HepG2 (cell line): Measurements from ENCODE around the gene CNP. TPM values are rescaled to one million over a fixed set of nuclear protein-coding genes. Genes with fewer than 3 reads are reported as not detected.

Experiments used
- GFI1 ChIP-seq: sonication (generic); formaldehyde crosslinking; IDR thresholded peaks from 2 replicates; pipeline ENCODE4 v1.5.0; 2020; ENCODE audit warnings: missing genetic modification reagents, mild to moderate bottlenecking, borderline replicate concordance
- HIVEP1 ChIP-seq: sonication (generic); formaldehyde crosslinking; IDR thresholded peaks from 2 replicates; pipeline ENCODE4 v1.4.0; 2020; ENCODE audit warnings: mild to moderate bottlenecking, missing genetic modification reagents
- HNRNPL ChIP-seq: fragments of 200-400 bp; formaldehyde crosslinking; IDR thresholded peaks from 2 replicates; pipeline ENCODE4 v1.6.1; 2017; ENCODE audit warnings: mild to moderate bottlenecking, low read depth, low read length
- MIER2 ChIP-seq: IDR thresholded peaks from 2 replicates; pipeline ENCODE4 v1.6.1; 2016; ENCODE audit warnings: missing biosample characterization, missing genetic modification reagents
- NFKBIZ ChIP-seq: IDR thresholded peaks from 2 replicates; pipeline ENCODE4 v1.6.1; 2018; ENCODE audit warnings: missing genetic modification reagents, missing compliant biosample characterization
- POLR2A ChIP-seq, 2 experiments: IDR thresholded peaks; 2 replicates each; pipeline ENCODE4 v1.6.1; 2011; ENCODE audit warnings: low read depth in 2 of 2, low read length in 2 of 2, mild to moderate bottlenecking in 1 of 2, moderate library complexity in 1 of 2; ENCODE audit not compliant: insufficient read depth in 1 of 2
- SIN3B ChIP-seq: fragments of 150-350 bp; IDR thresholded peaks from 2 replicates; pipeline ENCODE4 v1.6.1; 2014; ENCODE audit warnings: low read length
- SP4 ChIP-seq: sonication (generic); formaldehyde crosslinking; IDR thresholded peaks from 2 replicates; pipeline ENCODE4 v1.8.1; 2023; ENCODE audit warnings: mild to moderate bottlenecking, missing genetic modification reagents
- XBP1 ChIP-seq: sonication (generic); formaldehyde crosslinking; IDR thresholded peaks from 2 replicates; pipeline ENCODE4 v1.5.0; 2020; ENCODE audit warnings: missing genetic modification reagents
- ZBTB3 ChIP-seq: sonication (generic); formaldehyde crosslinking; IDR thresholded peaks from 2 replicates; pipeline ENCODE4 v1.4.0; 2020; ENCODE audit warnings: low read depth, mild to moderate bottlenecking, moderate library complexity, missing genetic modification reagents, borderline replicate concordance
- ZC3H13 ChIP-seq: sonication (generic); formaldehyde crosslinking; IDR thresholded peaks from 2 replicates; pipeline ENCODE4 v1.8.1; 2023; ENCODE audit warnings: mild to moderate bottlenecking, missing genetic modification reagents, moderate library complexity
- ZKSCAN1 ChIP-seq: fragments of 150-350 bp; IDR thresholded peaks from 2 replicates; pipeline ENCODE4 v1.6.1; 2014; ENCODE audit warnings: low read length
- ZNF10 ChIP-seq: sonication (generic); formaldehyde crosslinking; IDR thresholded peaks from 2 replicates; pipeline ENCODE4 v1.4.0; 2020; ENCODE audit warnings: mild to moderate bottlenecking, low read depth, missing genetic modification reagents, borderline replicate concordance
- ZNF232 ChIP-seq: sonication (generic); formaldehyde crosslinking; IDR thresholded peaks from 2 replicates; pipeline ENCODE4 v1.4.0; 2020; ENCODE audit warnings: missing genetic modification reagents, borderline replicate concordance
- ZNF260 ChIP-seq: sonication (generic); formaldehyde crosslinking; IDR thresholded peaks from 2 replicates; pipeline ENCODE4 v1.4.0; 2020; ENCODE audit warnings: missing genetic modification reagents, low read depth, mild to moderate bottlenecking, borderline replicate concordance
- ZNF331 ChIP-seq: sonication (generic); formaldehyde crosslinking; IDR thresholded peaks from 2 replicates; pipeline ENCODE4 v1.4.0; 2020; ENCODE audit warnings: missing genetic modification reagents
- ZNF790 ChIP-seq: sonication (generic); formaldehyde crosslinking; IDR thresholded peaks from 2 replicates; pipeline ENCODE4 v1.8.0; 2022; ENCODE audit warnings: missing genetic modification reagents, mild to moderate bottlenecking, borderline replicate concordance
- polyA plus RNA-seq, 8 experiments: library from polyadenylated mRNA; depleted of rRNA in 3 of 8; stranded (reverse) in 7 of 8; unstranded in 1 of 8; fragments of >200 nt; fragmentation: Illumina TruSeq in 4 of 8; extraction: Trizol in 4 of 8; gene quantifications; 2 replicates each; pipeline versions ENCODE4 v1.2.1 to v1.2.3, GENCODE V29; 2011 to 2016; ENCODE audit warnings: low read depth in 4 of 8, missing spikeins in 1 of 8, mixed read lengths in 1 of 8; ENCODE audit not compliant: insufficient read depth in 1 of 8
- total RNA-seq, 5 experiments: library from RNA; depleted of rRNA; stranded (reverse); fragments of >200 nt; fragmentation: Illumina TruSeq; extraction: Trizol; gene quantifications; 2 replicates each; pipeline ENCODE4 v1.2.3, GENCODE V29; 2016; ENCODE audit warnings: low read depth in 1 of 5
- TF ChIP-seq, protein P1 (sequence below): sonication (generic); formaldehyde crosslinking; IDR thresholded peaks from 2 replicates; pipeline ENCODE4 v1.5.0; 2020; ENCODE audit warnings: mild to moderate bottlenecking, missing genetic modification reagents
- TF ChIP-seq, protein P2 (sequence below): sonication (generic); formaldehyde crosslinking; IDR thresholded peaks from 2 replicates; pipeline ENCODE4 v1.5.0; 2020; ENCODE audit warnings: missing genetic modification reagents
- TF ChIP-seq, protein P3 (sequence below): sonication (generic); formaldehyde crosslinking; IDR thresholded peaks from 2 replicates; pipeline ENCODE4 v1.4.0; 2020; ENCODE audit warnings: missing genetic modification reagents
- TF ChIP-seq, protein P4 (sequence below): sonication (generic); formaldehyde crosslinking; IDR thresholded peaks from 2 replicates; pipeline ENCODE4 v1.5.0; 2020; ENCODE audit warnings: mild to moderate bottlenecking, missing genetic modification reagents

Gene CNP
- total and polyA plus RNA-seq, 2 of the 13 experiments (the other 11 are each of a cell fraction or from before 2014, with no cell fraction given): 97.2 to 161 TPM

DNA sequence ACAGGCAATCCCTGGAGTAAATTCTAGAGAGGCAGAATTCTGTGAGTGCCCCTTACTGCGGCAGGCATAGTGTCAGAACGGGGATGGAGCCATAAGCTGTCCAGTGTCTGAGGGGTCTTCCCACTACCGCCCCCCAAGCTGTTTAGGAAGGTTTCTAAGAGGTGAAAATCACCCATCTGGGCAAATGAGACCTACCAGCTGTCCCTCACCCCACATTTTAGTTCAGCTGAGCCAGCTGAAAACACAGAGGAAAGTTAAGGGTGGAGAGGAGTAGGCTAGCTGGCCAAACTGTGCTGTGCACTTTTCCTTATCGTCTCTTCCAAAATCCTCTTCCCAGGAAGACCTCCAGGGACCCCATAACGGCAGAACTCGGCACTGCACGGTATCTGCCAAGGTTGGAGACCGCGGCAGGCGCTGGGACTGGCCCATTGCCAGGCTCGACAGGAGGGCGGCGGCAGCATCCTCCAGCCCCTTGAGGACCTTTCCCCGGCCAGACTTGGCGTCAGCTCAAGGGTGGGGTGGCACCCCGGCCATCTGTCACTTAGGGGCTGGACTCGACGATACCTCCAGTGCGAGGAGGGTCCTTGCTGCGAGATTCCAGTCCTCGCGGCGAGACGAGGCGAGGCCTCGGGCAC, 48.8 kb upstream of the CNP start (continued):
- no peak for TF ChIP-seq ZNF790 (CRISPR knock-in tag)
- no peak for TF ChIP-seq POLR2A (IDR thresholded peaks at IDR 0.05; ENCODE audit: insufficient read depth in 1 of 2, low read depth in 2 of 2, low read length in 2 of 2)
- TF ChIP-seq HIVEP1 (CRISPR knock-in tag): no peak
- no peak for TF ChIP-seq ZKSCAN1
- TF ChIP-seq NFKBIZ: no peak
- no peak; the same call in 1 of the 2 replicates for TF ChIP-seq SP4 (CRISPR knock-in tag)
- no peak for TF ChIP-seq HNRNPL
- TF ChIP-seq ZNF10 (CRISPR knock-in tag): no peak
- TF ChIP-seq, protein P1, sequence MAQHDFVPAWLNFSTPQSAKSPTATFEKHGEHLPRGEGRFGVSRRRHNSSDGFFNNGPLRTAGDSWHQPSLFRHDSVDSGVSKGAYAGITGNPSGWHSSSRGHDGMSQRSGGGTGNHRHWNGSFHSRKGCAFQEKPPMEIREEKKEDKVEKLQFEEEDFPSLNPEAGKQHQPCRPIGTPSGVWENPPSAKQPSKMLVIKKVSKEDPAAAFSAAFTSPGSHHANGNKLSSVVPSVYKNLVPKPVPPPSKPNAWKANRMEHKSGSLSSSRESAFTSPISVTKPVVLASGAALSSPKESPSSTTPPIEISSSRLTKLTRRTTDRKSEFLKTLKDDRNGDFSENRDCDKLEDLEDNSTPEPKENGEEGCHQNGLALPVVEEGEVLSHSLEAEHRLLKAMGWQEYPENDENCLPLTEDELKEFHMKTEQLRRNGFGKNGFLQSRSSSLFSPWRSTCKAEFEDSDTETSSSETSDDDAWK (CRISPR knock-in tag): no peak
- no peak for TF ChIP-seq ZNF331 (CRISPR knock-in tag)
- TF ChIP-seq XBP1 (CRISPR knock-in tag): no peak
- no peak for TF ChIP-seq SIN3B
- TF ChIP-seq, protein P2, sequence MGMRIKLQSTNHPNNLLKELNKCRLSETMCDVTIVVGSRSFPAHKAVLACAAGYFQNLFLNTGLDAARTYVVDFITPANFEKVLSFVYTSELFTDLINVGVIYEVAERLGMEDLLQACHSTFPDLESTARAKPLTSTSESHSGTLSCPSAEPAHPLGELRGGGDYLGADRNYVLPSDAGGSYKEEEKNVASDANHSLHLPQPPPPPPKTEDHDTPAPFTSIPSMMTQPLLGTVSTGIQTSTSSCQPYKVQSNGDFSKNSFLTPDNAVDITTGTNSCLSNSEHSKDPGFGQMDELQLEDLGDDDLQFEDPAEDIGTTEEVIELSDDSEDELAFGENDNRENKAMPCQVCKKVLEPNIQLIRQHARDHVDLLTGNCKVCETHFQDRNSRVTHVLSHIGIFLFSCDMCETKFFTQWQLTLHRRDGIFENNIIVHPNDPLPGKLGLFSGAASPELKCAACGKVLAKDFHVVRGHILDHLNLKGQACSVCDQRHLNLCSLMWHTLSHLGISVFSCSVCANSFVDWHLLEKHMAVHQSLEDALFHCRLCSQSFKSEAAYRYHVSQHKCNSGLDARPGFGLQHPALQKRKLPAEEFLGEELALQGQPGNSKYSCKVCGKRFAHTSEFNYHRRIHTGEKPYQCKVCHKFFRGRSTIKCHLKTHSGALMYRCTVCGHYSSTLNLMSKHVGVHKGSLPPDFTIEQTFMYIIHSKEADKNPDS (CRISPR knock-in tag): no peak
- no peak for TF ChIP-seq MIER2 (CRISPR knock-in tag)
- 0 out of 2 replicates have a peak, but pooled peaks have one; percentile 49 for TF ChIP-seq ZC3H13 (CRISPR knock-in tag)
- TF ChIP-seq, protein P3, sequence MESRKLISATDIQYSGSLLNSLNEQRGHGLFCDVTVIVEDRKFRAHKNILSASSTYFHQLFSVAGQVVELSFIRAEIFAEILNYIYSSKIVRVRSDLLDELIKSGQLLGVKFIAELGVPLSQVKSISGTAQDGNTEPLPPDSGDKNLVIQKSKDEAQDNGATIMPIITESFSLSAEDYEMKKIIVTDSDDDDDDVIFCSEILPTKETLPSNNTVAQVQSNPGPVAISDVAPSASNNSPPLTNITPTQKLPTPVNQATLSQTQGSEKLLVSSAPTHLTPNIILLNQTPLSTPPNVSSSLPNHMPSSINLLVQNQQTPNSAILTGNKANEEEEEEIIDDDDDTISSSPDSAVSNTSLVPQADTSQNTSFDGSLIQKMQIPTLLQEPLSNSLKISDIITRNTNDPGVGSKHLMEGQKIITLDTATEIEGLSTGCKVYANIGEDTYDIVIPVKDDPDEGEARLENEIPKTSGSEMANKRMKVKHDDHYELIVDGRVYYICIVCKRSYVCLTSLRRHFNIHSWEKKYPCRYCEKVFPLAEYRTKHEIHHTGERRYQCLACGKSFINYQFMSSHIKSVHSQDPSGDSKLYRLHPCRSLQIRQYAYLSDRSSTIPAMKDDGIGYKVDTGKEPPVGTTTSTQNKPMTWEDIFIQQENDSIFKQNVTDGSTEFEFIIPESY (CRISPR knock-in tag): no peak
- no peak; the same call in 1 of the 2 replicates for TF ChIP-seq ZBTB3 (CRISPR knock-in tag)
- TF ChIP-seq GFI1 (CRISPR knock-in tag): no peak
- TF ChIP-seq ZNF260 (CRISPR knock-in tag): no peak
- TF ChIP-seq ZNF232: 0 out of 2 replicates have a peak, but pooled peaks have one; percentile 21
- TF ChIP-seq, protein P4, sequence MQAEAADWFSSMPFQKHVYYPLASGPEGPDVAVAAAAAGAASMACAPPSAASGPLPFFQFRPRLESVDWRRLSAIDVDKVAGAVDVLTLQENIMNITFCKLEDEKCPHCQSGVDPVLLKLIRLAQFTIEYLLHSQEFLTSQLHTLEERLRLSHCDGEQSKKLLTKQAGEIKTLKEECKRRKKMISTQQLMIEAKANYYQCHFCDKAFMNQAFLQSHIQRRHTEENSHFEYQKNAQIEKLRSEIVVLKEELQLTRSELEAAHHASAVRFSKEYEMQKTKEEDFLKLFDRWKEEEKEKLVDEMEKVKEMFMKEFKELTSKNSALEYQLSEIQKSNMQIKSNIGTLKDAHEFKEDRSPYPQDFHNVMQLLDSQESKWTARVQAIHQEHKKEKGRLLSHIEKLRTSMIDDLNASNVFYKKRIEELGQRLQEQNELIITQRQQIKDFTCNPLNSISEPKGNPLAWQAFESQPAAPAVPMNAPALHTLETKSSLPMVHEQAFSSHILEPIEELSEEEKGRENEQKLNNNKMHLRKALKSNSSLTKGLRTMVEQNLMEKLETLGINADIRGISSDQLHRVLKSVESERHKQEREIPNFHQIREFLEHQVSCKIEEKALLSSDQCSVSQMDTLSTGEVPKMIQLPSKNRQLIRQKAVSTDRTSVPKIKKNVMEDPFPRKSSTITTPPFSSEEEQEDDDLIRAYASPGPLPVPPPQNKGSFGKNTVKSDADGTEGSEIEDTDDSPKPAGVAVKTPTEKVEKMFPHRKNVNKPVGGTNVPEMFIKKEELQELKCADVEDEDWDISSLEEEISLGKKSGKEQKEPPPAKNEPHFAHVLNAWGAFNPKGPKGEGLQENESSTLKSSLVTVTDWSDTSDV: no peak
